Kidney tubule cell (primary cell): ENCODE data around the gene UHRF2.
"Not testable (repeated sequence)": the region's sequence is repeated elsewhere in the genome, so short reads cannot be mapped to it uniquely, and the experiment has no call there.

Source experiments
- DNase-seq: peaks from one replicate; pipeline ENCODE4 v3.0.0-alpha.2; 2018; ENCODE audit warnings: low spot score

The UHRF2 gene, protein sequence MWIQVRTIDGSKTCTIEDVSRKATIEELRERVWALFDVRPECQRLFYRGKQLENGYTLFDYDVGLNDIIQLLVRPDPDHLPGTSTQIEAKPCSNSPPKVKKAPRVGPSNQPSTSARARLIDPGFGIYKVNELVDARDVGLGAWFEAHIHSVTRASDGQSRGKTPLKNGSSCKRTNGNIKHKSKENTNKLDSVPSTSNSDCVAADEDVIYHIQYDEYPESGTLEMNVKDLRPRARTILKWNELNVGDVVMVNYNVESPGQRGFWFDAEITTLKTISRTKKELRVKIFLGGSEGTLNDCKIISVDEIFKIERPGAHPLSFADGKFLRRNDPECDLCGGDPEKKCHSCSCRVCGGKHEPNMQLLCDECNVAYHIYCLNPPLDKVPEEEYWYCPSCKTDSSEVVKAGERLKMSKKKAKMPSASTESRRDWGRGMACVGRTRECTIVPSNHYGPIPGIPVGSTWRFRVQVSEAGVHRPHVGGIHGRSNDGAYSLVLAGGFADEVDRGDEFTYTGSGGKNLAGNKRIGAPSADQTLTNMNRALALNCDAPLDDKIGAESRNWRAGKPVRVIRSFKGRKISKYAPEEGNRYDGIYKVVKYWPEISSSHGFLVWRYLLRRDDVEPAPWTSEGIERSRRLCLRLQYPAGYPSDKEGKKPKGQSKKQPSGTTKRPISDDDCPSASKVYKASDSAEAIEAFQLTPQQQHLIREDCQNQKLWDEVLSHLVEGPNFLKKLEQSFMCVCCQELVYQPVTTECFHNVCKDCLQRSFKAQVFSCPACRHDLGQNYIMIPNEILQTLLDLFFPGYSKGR

GRCh38 chr9:6412487-6413364 is at the start of gene UHRF2:
Gene UHRF2, plus strand, starts transcription at chr9:6413199. Its CDS starts 292 bp downstream, at chr9:6413491.
- DNase-seq, result peak; percentile 99

DNA sequence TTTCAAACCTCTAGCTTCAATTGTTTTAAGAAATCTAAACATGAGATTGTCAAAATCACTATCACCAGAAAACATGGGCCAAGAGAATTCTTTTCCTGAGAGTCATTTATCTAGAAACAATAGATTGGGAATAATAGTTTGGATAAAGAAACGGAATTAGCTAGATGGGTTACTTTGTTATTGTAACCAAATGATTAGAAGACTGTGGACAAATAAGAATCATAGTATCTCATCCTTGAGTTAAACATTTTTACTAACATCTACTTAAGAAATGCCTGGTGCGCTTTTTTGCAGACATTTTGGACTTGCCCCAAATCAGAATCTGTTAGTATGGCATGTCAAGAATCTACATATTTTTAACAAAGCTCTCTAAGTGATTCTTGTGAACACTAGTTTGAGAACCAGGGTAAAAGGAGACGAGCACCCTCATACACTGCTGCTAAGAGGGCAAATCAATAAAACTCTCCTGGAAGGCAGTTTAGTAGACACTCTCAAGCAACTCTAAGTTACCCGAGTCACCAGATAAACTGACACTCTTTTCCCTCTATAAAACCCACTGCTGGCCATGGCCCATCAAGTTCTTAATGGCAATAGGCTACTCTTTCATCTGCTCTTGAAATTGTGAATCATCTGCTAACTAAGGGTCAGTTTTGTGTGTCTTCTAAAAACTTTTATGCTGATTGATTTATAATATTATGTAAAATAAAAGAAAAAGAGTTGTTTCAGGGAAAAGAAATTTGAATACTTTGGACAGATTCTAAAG is 45.7 kb upstream of the UHRF2 start:
- DNase-seq, result no peak

DNA sequence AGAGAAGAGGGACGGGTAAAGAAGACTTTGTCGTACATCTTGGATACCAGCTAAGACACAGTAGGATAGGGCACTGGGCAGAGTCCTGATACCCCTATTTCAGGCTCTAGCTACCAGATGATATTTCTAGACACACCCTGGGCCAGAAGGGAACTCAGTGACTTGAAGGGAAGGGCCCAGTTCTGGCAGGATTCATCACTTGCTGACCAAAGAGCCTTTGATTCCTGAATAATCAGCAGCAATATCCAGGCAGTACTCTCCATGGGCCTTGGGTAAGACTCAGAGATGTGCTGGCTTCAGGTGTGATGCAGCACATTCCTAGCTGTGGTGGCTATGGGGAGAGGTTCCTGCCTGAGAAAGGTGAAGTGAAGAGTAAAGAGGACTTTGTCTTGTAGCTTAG is 44.2 kb upstream of the UHRF2 start:
- no peak for DNase-seq

DNA sequence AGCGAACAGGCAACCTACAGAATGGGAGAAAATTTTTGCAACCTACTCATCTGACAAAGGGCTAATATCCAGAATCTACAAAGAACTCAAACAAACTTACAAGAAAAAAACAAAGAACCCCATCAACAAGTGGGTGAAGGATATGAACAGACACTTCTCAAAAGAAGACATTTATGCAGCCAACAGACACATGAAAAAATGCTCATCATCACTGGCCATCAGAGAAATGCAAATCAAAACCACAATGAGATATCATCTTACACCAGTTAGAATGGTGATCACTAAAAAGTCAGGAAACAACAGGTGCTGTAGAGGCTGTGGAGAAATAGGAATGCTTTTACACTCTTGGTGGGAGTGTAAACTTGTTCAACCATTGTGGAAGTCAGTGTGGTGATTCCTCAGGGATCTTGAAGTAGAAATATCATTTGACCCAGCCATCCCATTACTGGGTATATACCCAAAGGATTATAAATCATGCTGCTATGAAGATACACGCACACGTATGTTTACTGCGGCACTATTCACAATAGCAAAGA is 31.5 kb upstream of the UHRF2 start:
- DNase-seq, result not testable (repeated sequence)

GRCh38 chr9:6382681-6383080 is 30.3 kb upstream of the UHRF2 start:
- DNase-seq, result no peak

- DNase-seq, result peak; percentile 73
These were observed 29.3 kb upstream of the UHRF2 start for GRCh38 chr9:6383551-6384225.

GRCh38 chr9:6384732-6385131 is 28.3 kb upstream of the UHRF2 start:
- DNase-seq, result no peak

DNA sequence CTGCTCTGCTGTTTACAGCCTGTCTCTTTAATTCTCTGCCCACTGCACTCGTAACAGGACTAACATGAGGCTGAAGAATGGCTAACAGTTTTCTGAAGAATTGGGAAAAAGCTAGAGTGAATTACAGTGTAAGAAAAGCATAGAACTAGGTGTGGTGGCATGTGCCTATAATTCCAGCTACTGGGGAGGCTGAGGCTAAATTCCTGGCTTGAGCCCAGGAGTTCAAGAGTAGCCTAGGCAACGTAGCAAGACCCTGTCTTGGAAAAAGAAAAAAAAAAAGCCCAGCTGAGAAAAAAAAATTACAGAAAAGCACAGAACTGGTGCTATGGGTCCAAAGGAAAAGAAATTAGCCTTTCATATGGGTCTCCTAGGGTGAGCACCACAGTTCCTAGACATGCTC is 13.9 kb upstream of the UHRF2 start:
- no peak for DNase-seq

GRCh38 chr9:6405371-6405770 is 7.6 kb upstream of the UHRF2 start:
- DNase-seq, result no peak

GRCh38 chr9:6407778-6408177 is 5.2 kb upstream of the UHRF2 start:
- DNase-seq, result no peak

GRCh38 chr9:6408320-6408719 is 4.7 kb upstream of the UHRF2 start:
- no peak for DNase-seq

GRCh38 chr9:6409811-6410210 is 3.2 kb upstream of the UHRF2 start:
- DNase-seq, result no peak

DNA sequence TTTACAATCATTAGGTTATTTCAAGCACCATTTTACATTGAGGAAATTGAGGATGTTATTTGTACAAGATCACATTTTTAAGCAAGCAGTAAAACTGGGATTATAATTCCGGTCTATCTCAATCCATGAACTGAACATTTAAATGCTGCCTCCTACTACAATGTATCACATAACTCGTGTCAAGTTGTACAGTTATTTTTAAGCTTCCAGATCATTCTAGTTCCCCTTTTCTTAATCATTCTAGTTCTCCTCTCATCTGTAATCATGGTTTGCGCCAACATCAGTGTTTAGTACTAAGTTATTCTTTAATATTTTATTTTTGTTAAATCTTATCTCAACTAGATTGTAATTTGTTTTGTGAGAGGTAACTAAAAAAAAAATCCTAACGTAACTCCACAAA is 2.4 kb upstream of the UHRF2 start:
- no peak for DNase-seq

DNA sequence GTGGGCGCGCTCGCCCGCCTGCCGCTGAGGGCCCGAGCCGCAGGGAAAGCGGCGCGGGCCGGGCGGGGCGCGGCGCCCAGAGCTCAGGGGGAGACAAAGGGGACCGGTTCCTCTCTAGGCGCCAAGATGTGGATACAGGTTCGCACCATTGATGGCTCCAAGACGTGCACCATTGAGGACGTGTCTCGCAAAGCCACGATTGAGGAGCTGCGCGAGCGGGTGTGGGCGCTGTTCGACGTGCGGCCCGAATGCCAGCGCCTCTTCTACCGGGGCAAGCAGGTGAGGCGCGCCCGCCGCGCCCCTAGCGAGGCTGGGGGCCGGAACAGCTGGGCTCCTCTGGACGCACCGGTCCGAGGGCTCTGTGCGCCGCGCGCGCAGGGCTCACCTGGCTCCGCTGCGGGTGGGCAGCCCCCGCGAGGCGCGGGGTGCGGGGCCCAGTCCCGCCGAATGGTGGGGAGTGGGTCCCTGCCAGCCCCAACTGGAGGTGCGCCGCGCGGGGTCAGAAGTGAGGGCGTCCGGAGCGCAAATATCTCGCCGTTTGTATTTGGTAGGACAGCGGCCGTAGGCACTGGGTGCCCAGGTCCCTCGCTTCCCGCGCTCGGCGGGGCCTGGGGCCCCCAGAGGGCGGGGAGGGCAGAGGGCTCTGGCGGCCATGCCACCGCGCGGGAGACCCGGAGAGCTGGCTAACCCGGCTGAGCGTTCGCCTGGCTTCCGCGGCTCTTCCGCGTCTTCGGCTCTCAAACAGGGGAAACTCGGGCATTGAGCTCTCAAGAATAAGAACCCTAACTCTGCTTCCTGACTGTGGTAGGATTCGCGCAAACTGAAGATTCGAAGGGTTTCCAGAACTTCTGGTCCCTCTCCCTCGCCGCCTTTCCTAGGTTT is 607 bp downstream of the UHRF2 start:
- DNase-seq, result peak; percentile 26

- DNase-seq, result peak; percentile 59
These were observed 1.2 kb downstream of the UHRF2 start for GRCh38 chr9:6414247-6414641.

DNA sequence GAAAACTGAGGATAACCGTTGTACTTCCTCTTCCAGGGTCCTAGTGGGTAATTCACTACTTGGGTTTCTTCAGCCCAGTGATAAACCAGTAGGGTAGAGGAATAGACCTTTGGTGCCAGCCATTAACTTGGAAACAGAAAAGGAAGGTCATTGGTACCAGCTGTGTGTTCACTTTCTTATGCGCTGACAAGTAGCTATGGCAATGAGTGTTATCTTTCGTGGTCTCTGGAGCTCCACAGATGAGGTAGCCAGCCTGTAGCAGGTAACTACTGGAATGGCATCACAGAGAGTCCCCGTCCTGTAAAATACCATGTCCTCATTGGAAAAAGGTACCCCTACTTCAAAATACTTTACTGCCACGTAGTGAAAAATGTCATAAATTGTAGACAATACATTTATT is 2.3 kb downstream of the UHRF2 start:
- DNase-seq, result peak; percentile 37

GRCh38 chr9:6417186-6417585 is 4.2 kb downstream of the UHRF2 start:
- no peak for DNase-seq

- DNase-seq, result no peak
These were observed 5.8 kb downstream of the UHRF2 start for GRCh38 chr9:6418764-6419163.

GRCh38 chr9:6424940-6425339 is 11.9 kb downstream of the UHRF2 start:
- no peak for DNase-seq

DNA sequence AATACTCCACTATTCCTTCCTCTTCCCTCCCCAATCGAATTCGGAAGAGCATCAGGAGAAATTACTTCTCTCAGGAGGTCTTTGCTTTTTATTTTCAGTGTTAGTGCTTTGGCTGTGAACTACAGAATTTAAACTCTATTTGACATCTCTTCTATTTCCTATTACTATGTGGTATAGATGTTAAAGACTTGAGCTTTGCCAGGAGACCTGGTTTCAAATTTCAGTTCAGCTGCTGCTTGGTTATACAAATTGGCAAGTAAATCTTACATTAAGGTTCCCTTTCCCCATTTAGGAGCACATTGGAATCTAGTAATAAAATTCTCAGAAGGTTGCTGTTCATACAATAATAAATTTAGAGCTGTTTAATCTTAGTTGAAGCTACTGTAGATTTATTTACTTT is 13.1 kb downstream of the UHRF2 start:
- no peak for DNase-seq
